Measurements from ENCODE around the gene ARID3A. TPM values are rescaled to one million over a fixed set of nuclear protein-coding genes. Genes with fewer than 3 reads are reported as not detected.
A peak's percentile ranks its signal among the peaks of the same experiment; 100 is the strongest.

ARID3A gene
- total and polyA plus RNA-seq, 7 experiments from 2014 or later: 0.57 to 33.1 (median 8.6) TPM

DNA sequence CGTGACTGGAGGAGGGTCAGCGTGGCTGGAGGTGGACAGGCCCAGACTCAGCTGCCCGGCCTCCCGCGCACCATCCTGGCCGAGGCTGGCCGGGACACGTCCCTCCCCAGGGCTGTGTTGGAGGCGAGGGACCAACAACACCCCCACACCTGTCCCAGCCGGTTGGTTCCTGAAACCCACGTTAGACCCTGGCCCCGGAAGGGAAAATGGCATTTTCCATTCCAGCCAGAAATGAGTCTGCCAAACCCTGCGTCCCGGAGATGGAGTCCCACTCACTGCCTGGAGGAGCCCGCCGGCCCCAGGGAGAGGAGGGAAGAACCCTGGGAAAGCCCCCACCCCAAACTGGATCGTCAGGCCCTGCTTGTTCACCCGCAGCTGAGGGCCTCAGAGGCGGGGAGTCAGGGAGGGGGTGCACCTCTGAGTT lies 53.5 kb downstream of the ARID3A start:
- CTCF ChIA-PET: interaction anchor here (6.8 kb wide), 1 partner anchor 57 kb away, joined by 106 read pairs; no protein-coding TSS in a partner anchor

DNA sequence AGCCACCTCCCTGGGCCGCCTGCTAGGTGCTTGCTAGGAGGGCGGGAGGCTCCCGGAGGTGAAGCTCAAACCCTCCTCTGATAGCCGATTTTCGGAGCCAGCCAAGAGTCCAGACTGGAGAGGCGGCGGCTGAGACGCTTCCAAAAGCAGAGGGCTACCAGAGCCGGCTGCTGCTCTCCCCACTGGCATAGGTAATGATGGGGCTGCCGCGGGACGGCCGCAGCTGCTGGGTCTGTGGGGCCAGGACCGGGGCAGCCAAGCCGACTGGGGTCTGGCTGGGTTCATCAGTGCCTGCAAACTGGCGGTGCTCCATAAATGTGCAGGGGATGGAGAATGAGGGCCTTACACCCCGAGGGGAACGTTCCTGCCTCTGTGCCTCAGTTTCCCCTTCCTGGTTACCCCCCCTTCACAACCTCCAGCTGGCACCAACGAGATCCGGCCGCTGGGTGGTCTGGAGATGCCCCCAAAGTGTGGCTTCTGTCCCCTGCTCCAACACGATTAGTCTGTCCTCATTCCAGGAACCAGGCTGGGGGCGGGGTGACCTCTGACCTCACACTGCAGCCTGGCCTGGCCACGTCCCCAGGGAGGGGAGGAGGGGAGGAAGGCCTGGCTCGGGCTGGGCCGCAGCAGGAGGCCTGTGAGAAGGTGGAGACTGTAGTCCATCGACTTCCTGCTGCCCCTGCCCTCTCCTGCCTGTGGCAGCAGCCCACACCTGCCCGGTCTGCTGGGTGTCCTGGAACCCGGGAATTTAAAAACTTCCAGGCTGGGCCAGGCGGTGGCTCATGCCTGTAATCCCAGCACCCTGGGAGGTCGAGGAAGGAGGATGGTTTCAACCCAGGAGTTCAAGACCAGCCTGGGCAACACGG lies 54.5 kb downstream of the ARID3A start:
- Histone ChIP-seq H3K36me3 (ENCODE audit: control insufficient read depth in 2 of 3, insufficient read depth in 3 of 3, low read length in 3 of 3) (peaks cover 0 to 6% (median 0%) of the 10 kb centered on the region in 3 experiments), H3K4me1 (ENCODE audit: control insufficient read depth in 2 of 2, insufficient read depth in 2 of 2, low read length in 2 of 2) (peaks cover 4 to 17% of the 10 kb centered on the region in 2 donors), H3K27me3 (ENCODE audit: control insufficient read depth in 2 of 2, insufficient read depth in 2 of 2, low read length in 2 of 2) (no peaks in the 10 kb centered on the region), H3K27ac (ENCODE audit: low read depth, low read length) (no peak overlapping the region), H3K4me3 (ENCODE audit: low read length) (no peak overlapping the region), H3K9me3 (ENCODE audit: control insufficient read depth in 2 of 3, low read length in 3 of 3) (no peaks in the 10 kb centered on the region)
- Mint-ChIP-seq H3K4me3 (peak overlapping the region in 1 of 10 donors; percentile 14), H3K27me3 (no peaks in the 10 kb centered on the region), H3K4me1 (peaks cover 5 to 17% (median 9%) of the 10 kb centered on the region in 7 donors), H3K9me3 (no peaks in the 10 kb centered on the region), H3K36me3 (no peaks in the 10 kb centered on the region), H3K27ac (peak overlapping the region in 1 of 9 donors; percentile 84)
- DNase-seq (no peak), ATAC-seq (no peak)
- POLR2A ChIA-PET: interaction anchor here (1.9 kb wide), 1 partner anchor 57 kb away, joined by 13 read pairs; no protein-coding TSS in a partner anchor
- CTCF ChIA-PET: interaction anchor here (0.6 to 6.8 kb wide), 2 partner anchors 22 to 58 kb away, joined by 3 to 106 read pairs; no protein-coding TSS in a partner anchor
- intact Hi-C loops (cut with micrococcal nuclease): loop anchor here (5.0 to 10.0 kb wide), 2 partner anchors 206 to 298 kb away; no protein-coding TSS in a partner anchor

More for the DNA sequence above, 53.5 kb downstream of the ARID3A start:
- H3K4me3 ChIP-seq (ENCODE audit: low read length): no peak overlapping the region
- Mint-ChIP-seq H3K27ac (no peak overlapping the region), H3K9me3 (no peaks in the 10 kb centered on the region), H3K27me3 (no peaks in the 10 kb centered on the region), H3K4me3 (no peak overlapping the region), H3K36me3 (no peaks in the 10 kb centered on the region), H3K4me1 (peaks cover 0 to 8% (median 3%) of the 10 kb centered on the region in 7 donors)
- H3K27me3 ChIP-seq (ENCODE audit: control insufficient read depth in 2 of 2, insufficient read depth in 2 of 2, low read length in 2 of 2): no peaks in the 10 kb centered on the region
- intact Hi-C loops (cut with micrococcal nuclease): no loop called here
- H3K9me3 ChIP-seq (ENCODE audit: control insufficient read depth in 2 of 3, low read length in 3 of 3): no peaks in the 10 kb centered on the region
- POLR2A ChIA-PET: no interaction called here
- H3K36me3 ChIP-seq (ENCODE audit: control insufficient read depth in 2 of 3, insufficient read depth in 3 of 3, low read length in 3 of 3): peaks cover 0 to 2% (median 0%) of the 10 kb centered on the region in 3 experiments
- DNase-seq (no peak), ATAC-seq (no peak)
- H3K27ac ChIP-seq (ENCODE audit: low read depth, low read length): no peak overlapping the region
- H3K4me1 ChIP-seq (ENCODE audit: control insufficient read depth in 2 of 2, insufficient read depth in 2 of 2, low read length in 2 of 2): peaks cover 4 to 13% of the 10 kb centered on the region in 2 donors

DNA sequence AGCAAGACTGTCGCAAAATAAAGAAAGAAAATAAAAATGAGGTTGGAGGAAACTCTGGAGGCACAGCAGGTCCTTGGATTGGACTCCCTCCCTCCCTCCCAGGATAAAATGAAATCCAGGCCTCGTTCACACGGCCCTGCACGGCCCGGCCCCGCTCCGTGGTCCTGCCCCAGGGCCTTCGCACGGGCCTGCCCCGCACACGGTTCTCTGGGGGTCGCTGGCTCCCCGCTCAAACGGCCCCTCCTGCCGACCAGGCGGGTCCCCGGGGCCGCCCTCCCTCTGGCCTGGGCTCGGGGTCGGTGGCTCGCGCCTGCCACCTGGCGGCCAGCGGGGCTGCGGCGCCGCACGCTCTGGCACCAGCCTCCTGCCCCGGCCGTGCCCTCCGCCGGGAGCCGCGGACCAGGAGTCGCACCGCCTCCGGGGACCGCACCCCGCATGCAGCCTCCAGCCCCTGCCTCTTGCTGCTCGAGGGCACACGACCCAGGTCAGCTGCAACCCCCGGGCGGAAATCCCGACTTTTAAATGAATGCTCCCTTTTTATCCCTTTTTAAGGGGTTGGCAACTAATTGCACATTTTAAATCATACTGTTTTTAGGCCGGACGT lies 56.8 kb downstream of the ARID3A start:
- Mint-ChIP-seq H3K36me3 (peaks cover 0 to 4% (median 0%) of the 10 kb centered on the region in 5 donors), H3K9me3 (no peaks in the 10 kb centered on the region), H3K4me3 (peak overlapping the region in 9 of 10 donors; percentile 20 to 98 (median 55)), H3K4me1 (peaks cover 6 to 21% (median 16%) of the 10 kb centered on the region in 7 donors), H3K27ac (peak overlapping the region in 6 of 9 donors; percentile 23 to 76 (median 43)), H3K27me3 (no peaks in the 10 kb centered on the region)
- ChIA-PET CTCF (interaction anchor here (0.7 to 6.8 kb wide), 9 partner anchors 12 to 213 kb away, joined by 3 to 106 read pairs (median 4); partner anchors contain the start of gene RNU6-2), POLR2A (interaction anchor here (0.6 to 2.8 kb wide), 3 partner anchors 13 to 420 kb away, joined by 3 to 28 read pairs (median 4); no protein-coding TSS in a partner anchor)
- peak; percentile 84 for ATAC-seq
- H3K27me3 ChIP-seq (ENCODE audit: control insufficient read depth in 2 of 2, insufficient read depth in 2 of 2, low read length in 2 of 2): no peaks in the 10 kb centered on the region
- peak overlapping the region; percentile 57 for H3K27ac ChIP-seq (ENCODE audit: low read depth, low read length)
- peak; percentile 47 to 91 (median 70) for DNase-seq
- no peaks in the 10 kb centered on the region for H3K9me3 ChIP-seq (ENCODE audit: control insufficient read depth in 2 of 3, low read length in 3 of 3)
- H3K4me1 ChIP-seq (ENCODE audit: control insufficient read depth in 2 of 2, insufficient read depth in 2 of 2, low read length in 2 of 2): peaks cover 4 to 17% of the 10 kb centered on the region in 2 donors
- peaks cover 0 to 24% (median 0%) of the 10 kb centered on the region in 3 experiments for H3K36me3 ChIP-seq (ENCODE audit: control insufficient read depth in 2 of 3, insufficient read depth in 3 of 3, low read length in 3 of 3)
- intact Hi-C loops (cut with micrococcal nuclease): loop anchor here (1.0 to 10.0 kb wide), 6 partner anchors 61 to 300 kb away; no protein-coding TSS in a partner anchor
- no peak overlapping the region for H3K4me3 ChIP-seq (ENCODE audit: low read length)

DNA sequence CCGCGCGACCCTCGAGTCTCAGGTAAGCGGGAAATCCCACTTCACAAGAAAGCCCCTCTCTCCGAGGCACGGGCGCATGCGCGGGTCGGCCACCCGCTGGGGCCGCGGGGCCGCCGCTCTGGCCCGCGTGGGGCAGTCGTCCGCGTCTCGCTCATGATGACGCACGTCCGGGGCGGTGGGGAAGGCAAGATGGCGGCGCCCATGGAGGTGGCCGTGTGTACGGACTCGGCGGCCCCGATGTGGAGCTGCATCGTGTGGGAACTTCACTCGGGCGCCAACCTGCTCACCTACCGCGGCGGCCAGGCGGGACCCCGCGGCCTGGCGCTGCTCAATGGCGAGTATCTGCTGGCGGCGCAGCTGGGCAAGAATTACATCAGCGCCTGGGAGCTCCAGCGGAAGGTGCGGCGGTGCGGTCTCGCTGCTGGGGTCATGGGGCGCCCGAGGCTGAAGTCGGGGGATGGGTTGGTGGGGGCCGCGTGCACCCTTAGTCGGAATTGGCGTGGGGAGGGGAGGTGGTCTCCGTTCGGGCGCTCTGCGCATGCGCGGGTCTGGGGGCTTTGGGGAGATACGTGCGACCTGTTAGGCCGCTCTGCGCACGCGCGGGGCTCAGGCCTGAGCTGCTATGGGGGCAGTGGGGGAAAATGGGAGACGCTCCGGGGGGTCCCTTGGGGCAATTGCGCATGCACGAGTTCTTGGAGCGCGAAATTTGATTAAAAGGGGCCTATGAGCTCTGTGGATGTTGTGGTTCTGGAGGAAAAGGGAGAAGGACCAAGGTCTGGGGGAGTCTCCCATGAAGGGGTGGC lies 58.5 kb downstream of the ARID3A start, which contains the start of gene WDR18:
Gene WDR18 (plus strand): TSS at position 181 of the 803 bp plus-strand sequence. CDS start 9 bp downstream, at position 190.
- Mint-ChIP-seq H3K36me3 (peaks cover 0 to 4% (median 0%) of the 10 kb centered on the region in 5 donors), H3K27me3 (no peaks in the 10 kb centered on the region), H3K9me3 (no peaks in the 10 kb centered on the region), H3K4me3 (peak within 1 kb of the TSS; percentile 78 to 98 (median 92)), H3K27ac (peak within 1 kb of the TSS; percentile 80 to 94 (median 90)), H3K4me1 (peaks cover 6 to 21% (median 17%) of the 10 kb centered on the region in 7 donors)
- ATAC-seq: peak; percentile 93
- Histone ChIP-seq H3K36me3 (ENCODE audit: control insufficient read depth in 2 of 3, insufficient read depth in 3 of 3, low read length in 3 of 3) (peaks cover 0 to 41% (median 0%) of the 10 kb centered on the region in 3 experiments), H3K9me3 (ENCODE audit: control insufficient read depth in 2 of 3, low read length in 3 of 3) (no peaks in the 10 kb centered on the region), H3K27me3 (ENCODE audit: control insufficient read depth in 2 of 2, insufficient read depth in 2 of 2, low read length in 2 of 2) (no peaks in the 10 kb centered on the region), H3K4me1 (ENCODE audit: control insufficient read depth in 2 of 2, insufficient read depth in 2 of 2, low read length in 2 of 2) (peaks cover 4 to 17% of the 10 kb centered on the region in 2 donors), H3K27ac (ENCODE audit: low read depth, low read length) (peak within 1 kb of the TSS; percentile 99), H3K4me3 (ENCODE audit: low read length) (peak within 1 kb of the TSS; percentile 56)
- peak; percentile 62 to 93 (median 76) for DNase-seq
- ChIA-PET CTCF (interaction anchor here (0.7 to 6.8 kb wide), 15 partner anchors 12 to 215 kb away, joined by 3 to 106 read pairs (median 4); partner anchors contain the start of gene RNU6-2), POLR2A (interaction anchor here (0.6 to 2.8 kb wide), 21 partner anchors 12 to 285 kb away, joined by 3 to 28 read pairs (median 4); partner anchors contain the start of genes ABCA7, CIRBP, CNN2 and MED16)
- intact Hi-C loops (cut with micrococcal nuclease): loop anchor here (1.0 to 10.0 kb wide), 6 partner anchors 17 to 302 kb away; partner anchors contain the start of genes RNU6-2 (in 1 of the 2) and TMEM259 (in 1 of the 2)

DNA sequence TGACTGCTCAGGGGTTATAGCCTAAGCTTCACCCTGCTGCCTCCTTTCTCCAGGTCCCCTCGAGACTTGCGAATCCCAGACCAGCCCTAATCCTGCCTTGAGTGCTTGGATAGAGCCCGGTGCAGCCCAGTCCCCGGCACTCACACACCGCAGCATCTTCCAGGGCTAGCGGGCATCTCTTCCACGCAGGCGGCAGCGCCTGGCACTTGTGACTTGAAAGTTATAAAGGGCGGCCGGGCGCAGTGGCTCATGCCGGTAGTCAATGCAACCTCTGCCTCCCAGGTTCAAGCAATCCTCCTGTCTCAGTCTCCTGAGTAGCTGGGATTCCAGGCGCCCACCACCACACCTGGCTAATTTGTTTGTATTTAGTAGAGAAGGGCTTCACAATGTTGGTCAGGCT lies 60.2 kb downstream of the ARID3A start:
- Mint-ChIP-seq H3K27me3 (no peaks in the 10 kb centered on the region), H3K27ac (peak overlapping the region in 1 of 9 donors; percentile 57), H3K4me1 (peaks cover 6 to 21% (median 17%) of the 10 kb centered on the region in 7 donors), H3K9me3 (no peaks in the 10 kb centered on the region), H3K36me3 (peaks cover 0 to 4% (median 0%) of the 10 kb centered on the region in 5 donors), H3K4me3 (peak overlapping the region in 8 of 10 donors; percentile 49 to 98 (median 84))
- ChIA-PET CTCF (interaction anchor here (1.6 to 6.8 kb wide), 2 partner anchors 64 to 123 kb away, joined by 4 to 106 read pairs; no protein-coding TSS in a partner anchor), POLR2A (interaction anchor here (0.8 to 1.0 kb wide), 3 partner anchors 55 to 71 kb away, joined by 3 to 4 read pairs (median 4); no protein-coding TSS in a partner anchor)
- intact Hi-C loops (cut with micrococcal nuclease): loop anchor here in 1 of 2 donors (10.0 kb wide), 1 partner anchor 211 kb away; no protein-coding TSS in a partner anchor
- no peak for ATAC-seq
- Histone ChIP-seq H3K27me3 (ENCODE audit: control insufficient read depth in 2 of 2, insufficient read depth in 2 of 2, low read length in 2 of 2) (no peaks in the 10 kb centered on the region), H3K36me3 (ENCODE audit: control insufficient read depth in 2 of 3, insufficient read depth in 3 of 3, low read length in 3 of 3) (peaks cover 0 to 58% (median 0%) of the 10 kb centered on the region in 3 experiments), H3K4me1 (ENCODE audit: control insufficient read depth in 2 of 2, insufficient read depth in 2 of 2, low read length in 2 of 2) (peaks cover 4 to 17% of the 10 kb centered on the region in 2 donors), H3K27ac (ENCODE audit: low read depth, low read length) (no peak overlapping the region), H3K9me3 (ENCODE audit: control insufficient read depth in 2 of 3, low read length in 3 of 3) (no peaks in the 10 kb centered on the region), H3K4me3 (ENCODE audit: low read length) (no peak overlapping the region)
- no peak for DNase-seq
